MM.1S (cell line): ENCODE measurements around the gene PRKCA.
A peak's percentile ranks its signal among the peaks of the same experiment; 100 is the strongest.

ENCODE experiments used
- DNase-seq: peaks from one replicate; pipeline ENCODE4 v3.0.0-alpha.2; 2015
- H2AFZ ChIP-seq: fragments of 300-600 bp; sonication (generic); 2 replicates; pipeline ENCODE4 v1.6.0; 2016; ENCODE audit warnings: antibody characterized with exemption, low read length
- H3F3A ChIP-seq: fragments of 300-600 bp; sonication (generic); 2 replicates; pipeline ENCODE4 v1.6.1; 2016; ENCODE audit warnings: mild to moderate bottlenecking, antibody characterized with exemption, low read length, moderate library complexity, mixed read lengths; ENCODE audit not compliant: insufficient read depth
- H3K27ac ChIP-seq: fragments of 300-600 bp; sonication (generic); 2 replicates; pipeline ENCODE4 v1.5.1; 2016; ENCODE audit warnings: mild to moderate bottlenecking, low read length
- H3K27me3 ChIP-seq: fragments of 300-600 bp; sonication (generic); replicated peaks from 2 replicates; pipeline ENCODE4 v1.6.0; 2016; ENCODE audit warnings: low read length; ENCODE audit not compliant: insufficient read depth
- H3K36me3 ChIP-seq: fragments of 300-600 bp; sonication (generic); replicated peaks from 2 replicates; pipeline ENCODE4 v1.6.1; 2016; ENCODE audit warnings: mild to moderate bottlenecking, low read length, mixed read lengths; ENCODE audit not compliant: insufficient read depth
- H3K4me1 ChIP-seq: fragments of 300-600 bp; sonication (generic); 2 replicates; pipeline ENCODE4 v1.6.1; 2016; ENCODE audit warnings: low read length, mixed read lengths
- H3K4me2 ChIP-seq: fragments of 300-600 bp; sonication (generic); 2 replicates; pipeline ENCODE4 v1.6.0; 2016; ENCODE audit warnings: low read depth, low read length
- H3K4me3 ChIP-seq: fragments of 300-600 bp; sonication (generic); 2 replicates; pipeline ENCODE4 v1.5.1; 2016; ENCODE audit warnings: low read length, mixed read lengths
- H3K79me2 ChIP-seq: fragments of 300-600 bp; sonication (generic); 2 replicates; pipeline ENCODE4 v1.6.1; 2016; ENCODE audit warnings: mixed run types, low read length, mixed read lengths
- H3K9ac ChIP-seq: fragments of 300-600 bp; sonication (generic); 2 replicates; pipeline ENCODE4 v1.6.1; 2016; ENCODE audit warnings: low read length, mixed read lengths
- H3K9me2 ChIP-seq: fragments of 300-600 bp; sonication (generic); replicated peaks from 2 replicates; pipeline ENCODE4 v1.6.1; 2016; ENCODE audit warnings: mild to moderate bottlenecking, low read length, mixed read lengths; ENCODE audit not compliant: insufficient read depth
- H3K9me3 ChIP-seq: fragments of 300-600 bp; sonication (generic); replicated peaks from 2 replicates; pipeline ENCODE4 v1.6.1; 2016; ENCODE audit warnings: mild to moderate bottlenecking, low read length, mixed read lengths; ENCODE audit not compliant: insufficient read depth
- H4K20me1 ChIP-seq: fragments of 300-600 bp; sonication (generic); 2 replicates; pipeline ENCODE4 v1.6.1; 2016; ENCODE audit warnings: mild to moderate bottlenecking, low read length, moderate library complexity, mixed read lengths; ENCODE audit not compliant: insufficient read depth
- EZH2 ChIP-seq: fragments of 300-600 bp; sonication (generic); optimal IDR thresholded peaks from 2 replicates; pipeline ENCODE3; 2017; ENCODE audit warnings: low read depth, mild to moderate bottlenecking, antibody characterized with exemption, low read length, mixed read lengths
- EZH2phosphoT487 ChIP-seq: fragments of 300-600 bp; sonication (generic); IDR thresholded peaks from 2 replicates; pipeline ENCODE4 v1.6.1; 2018; ENCODE audit warnings: antibody characterized with exemption, low read length
- TF ChIP-seq, protein P1 (sequence below): fragments of 300-600 bp; sonication (generic); IDR thresholded peaks from 2 replicates; pipeline ENCODE4 v1.5.1; 2016; ENCODE audit warnings: antibody characterized with exemption, low read length, mixed read lengths

The PRKCA gene

DNA sequence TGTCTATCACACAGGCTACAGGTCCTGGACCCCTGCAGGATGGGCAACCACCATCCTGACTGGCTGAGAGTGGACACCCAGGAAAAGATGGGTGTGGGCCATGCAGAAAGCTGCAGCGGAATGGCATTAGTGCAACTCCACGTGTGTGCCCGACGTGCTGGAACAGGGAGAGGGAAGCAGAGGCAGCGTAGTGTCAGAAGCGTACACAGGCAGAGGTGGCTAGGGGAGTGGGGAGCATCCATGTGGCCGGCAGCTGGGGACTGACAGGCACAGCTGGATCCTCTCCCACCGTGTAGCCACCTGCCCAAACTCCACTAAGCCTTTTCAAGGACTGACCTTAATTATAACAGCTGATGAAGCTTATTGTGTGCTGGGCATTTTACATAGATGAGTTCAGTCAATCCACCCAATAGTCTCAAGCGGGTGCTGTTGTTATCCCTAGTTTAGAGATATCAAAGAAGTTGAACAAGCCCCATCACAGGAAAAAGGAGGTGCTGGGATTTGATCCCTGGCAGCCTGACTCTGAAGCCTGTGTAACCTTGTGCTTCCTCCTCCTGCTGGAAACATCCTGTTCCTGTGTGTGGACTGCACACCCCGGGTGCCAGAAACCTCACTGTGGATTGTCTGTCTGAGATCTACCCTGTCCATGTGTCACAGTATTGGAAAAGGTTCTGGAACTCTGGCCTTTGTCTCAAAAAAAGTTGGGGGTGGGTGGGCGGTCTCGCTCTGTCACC lies 114.0 kb downstream of the PRKCA start:
- Histone ChIP-seq H3K79me2 (peaks cover 44% of the 10 kb centered on the region), H3K4me1 (peaks cover 44% of the 10 kb centered on the region), H3K9me2 (no peaks in the 10 kb centered on the region), H3K27ac (no peak overlapping the region), H3K4me3 (no peak overlapping the region), H3K9ac (no peak overlapping the region), H3K4me2 (no peak overlapping the region), H3F3A (peaks cover 30% of the 10 kb centered on the region), H4K20me1 (no peaks in the 10 kb centered on the region), H3K36me3 (no peaks in the 10 kb centered on the region), H2AFZ (no peak overlapping the region), H3K27me3 (no peaks in the 10 kb centered on the region), H3K9me3 (no peaks in the 10 kb centered on the region)
- no peak for TF ChIP-seq EZH2phosphoT487
- no peak for TF ChIP-seq EZH2
- TF ChIP-seq, protein P1, sequence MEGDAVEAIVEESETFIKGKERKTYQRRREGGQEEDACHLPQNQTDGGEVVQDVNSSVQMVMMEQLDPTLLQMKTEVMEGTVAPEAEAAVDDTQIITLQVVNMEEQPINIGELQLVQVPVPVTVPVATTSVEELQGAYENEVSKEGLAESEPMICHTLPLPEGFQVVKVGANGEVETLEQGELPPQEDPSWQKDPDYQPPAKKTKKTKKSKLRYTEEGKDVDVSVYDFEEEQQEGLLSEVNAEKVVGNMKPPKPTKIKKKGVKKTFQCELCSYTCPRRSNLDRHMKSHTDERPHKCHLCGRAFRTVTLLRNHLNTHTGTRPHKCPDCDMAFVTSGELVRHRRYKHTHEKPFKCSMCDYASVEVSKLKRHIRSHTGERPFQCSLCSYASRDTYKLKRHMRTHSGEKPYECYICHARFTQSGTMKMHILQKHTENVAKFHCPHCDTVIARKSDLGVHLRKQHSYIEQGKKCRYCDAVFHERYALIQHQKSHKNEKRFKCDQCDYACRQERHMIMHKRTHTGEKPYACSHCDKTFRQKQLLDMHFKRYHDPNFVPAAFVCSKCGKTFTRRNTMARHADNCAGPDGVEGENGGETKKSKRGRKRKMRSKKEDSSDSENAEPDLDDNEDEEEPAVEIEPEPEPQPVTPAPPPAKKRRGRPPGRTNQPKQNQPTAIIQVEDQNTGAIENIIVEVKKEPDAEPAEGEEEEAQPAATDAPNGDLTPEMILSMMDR: no peak
- DNase-seq: no peak

DNA sequence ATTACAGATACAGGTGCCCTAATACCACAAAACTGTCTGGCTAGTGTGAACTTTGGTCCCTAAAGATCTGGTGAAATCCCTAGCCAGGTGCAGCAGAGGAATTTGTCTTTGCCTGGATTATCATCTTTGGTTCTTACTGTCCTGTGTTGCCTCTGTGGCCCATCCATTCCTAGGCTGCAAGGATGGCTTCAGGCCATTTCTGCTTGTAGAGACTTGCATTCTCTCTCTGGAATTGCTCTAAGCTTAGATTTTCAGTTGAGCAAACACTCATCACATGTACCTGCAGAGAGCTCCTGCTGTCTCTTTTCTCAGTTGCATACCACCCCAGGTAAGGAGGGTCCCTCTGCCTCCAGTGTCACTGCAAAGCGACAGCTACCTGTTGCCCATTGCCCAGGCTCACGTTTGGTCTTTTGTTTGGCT lies 114.9 kb downstream of the PRKCA start:
- H2AFZ ChIP-seq: no peak overlapping the region
- TF ChIP-seq, protein P1: no peak
- TF ChIP-seq EZH2: no peak
- TF ChIP-seq EZH2phosphoT487: no peak
- H3F3A ChIP-seq: peaks cover 30% of the 10 kb centered on the region
- no peak overlapping the region for H3K9ac ChIP-seq
- H4K20me1 ChIP-seq: no peaks in the 10 kb centered on the region
- peaks cover 47% of the 10 kb centered on the region for H3K79me2 ChIP-seq
- no peaks in the 10 kb centered on the region for H3K9me2 ChIP-seq
- H3K27ac ChIP-seq: no peak overlapping the region
- no peaks in the 10 kb centered on the region for H3K36me3 ChIP-seq
- H3K4me3 ChIP-seq: no peak overlapping the region
- no peaks in the 10 kb centered on the region for H3K27me3 ChIP-seq
- no peak overlapping the region for H3K4me2 ChIP-seq
- DNase-seq: no peak
- H3K4me1 ChIP-seq: peaks cover 44% of the 10 kb centered on the region
- H3K9me3 ChIP-seq: no peaks in the 10 kb centered on the region

DNA sequence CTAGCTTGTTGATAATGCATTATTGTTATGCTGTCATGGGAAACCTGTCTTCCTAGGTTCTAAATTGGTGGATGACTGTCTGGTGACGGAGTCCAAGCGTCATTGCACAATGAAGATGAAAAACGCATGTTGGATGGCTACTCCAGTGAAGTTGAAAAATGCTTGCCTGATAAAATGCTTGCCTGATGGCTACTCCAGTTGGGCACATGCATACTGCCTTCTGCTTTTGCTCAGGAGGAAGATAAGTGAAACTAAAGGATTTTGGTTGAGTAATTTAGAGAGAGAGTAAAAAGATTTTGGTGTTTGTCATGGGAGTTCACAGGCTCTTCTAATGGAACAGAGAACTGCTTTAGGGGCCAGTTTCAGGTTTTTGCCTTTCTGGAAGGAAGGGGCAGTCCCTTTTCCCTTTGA lies 118.6 kb downstream of the PRKCA start:
- Histone ChIP-seq H3K4me3 (no peak overlapping the region), H3K9me2 (no peaks in the 10 kb centered on the region), H3K27me3 (no peaks in the 10 kb centered on the region), H3K4me1 (peaks cover 14% of the 10 kb centered on the region), H3K9me3 (no peaks in the 10 kb centered on the region), H2AFZ (no peak overlapping the region), H3K79me2 (peaks cover 44% of the 10 kb centered on the region), H3K4me2 (0 out of 2 replicates have a peak overlapping the region, but pooled peaks have one; percentile 9), H3K36me3 (no peaks in the 10 kb centered on the region), H3K27ac (peak overlapping the region; percentile 2; the same call in 1 of the 2 replicates), H3F3A (no peaks in the 10 kb centered on the region), H3K9ac (no peak overlapping the region), H4K20me1 (no peaks in the 10 kb centered on the region)
- DNase-seq: no peak
- TF ChIP-seq, protein P1: no peak
- TF ChIP-seq EZH2: no peak
- TF ChIP-seq EZH2phosphoT487: no peak
